Astrocyte (in vitro differentiated cells and primary cell): ENCODE results near the gene PCDHGA10.

ENCODE experiments used
- CTCF ChIP-seq: IDR thresholded peaks from 2 replicates; pipeline ENCODE4 v1.5.1; 2011; ENCODE audit warnings: low read depth, mild to moderate bottlenecking, inconsistent platforms, low read length, moderate library complexity; ENCODE audit not compliant: insufficient read depth
- EZH2 ChIP-seq: IDR thresholded peaks from 2 replicates; pipeline ENCODE4 v1.6.1; 2012; ENCODE audit warnings: mild to moderate bottlenecking, low read length, inconsistent platforms; ENCODE audit not compliant: insufficient read depth

DNA sequence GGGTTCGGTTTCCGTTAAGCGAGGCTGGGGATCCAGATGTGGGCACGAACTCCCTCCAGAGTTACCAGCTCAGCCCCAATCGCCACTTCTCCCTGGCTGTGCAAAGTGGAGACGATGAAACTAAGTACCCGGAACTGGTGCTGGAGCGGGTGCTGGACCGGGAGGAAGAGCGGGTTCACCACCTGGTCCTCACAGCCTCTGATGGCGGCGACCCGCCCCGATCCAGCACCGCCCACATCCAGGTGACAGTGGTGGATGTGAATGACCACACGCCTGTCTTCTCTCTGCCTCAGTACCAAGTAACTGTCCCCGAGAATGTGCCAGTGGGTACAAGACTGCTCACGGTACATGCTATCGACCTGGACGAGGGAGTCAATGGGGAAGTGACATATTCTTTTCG is 29.4 kb upstream of the PCDHGA10 start:
- TF ChIP-seq EZH2 (no peak), CTCF (no peak)
